HG02938 (cell line): Measurements from ENCODE around the gene CREB3L4.
"Not testable (repeated sequence)": the region's sequence is repeated elsewhere in the genome, so short reads cannot be mapped to it uniquely, and the experiment has no call there.

Experiments
- ATAC-seq: cut with Tn5 transposase; IDR thresholded peaks from one replicate; pipeline ENCODE4 v1.9.1; 2021; ENCODE audit warnings: mild to moderate bottlenecking, moderate library complexity; ENCODE audit not compliant: unreplicated experiment

Gene CREB3L4

GRCh38 chr1:153984123-153984894 is 16.6 kb downstream of the CREB3L4 start:
- ATAC-seq: no peak

- ATAC-seq: no peak
Measured at GRCh38 chr1:153985341-153985912, 17.7 kb downstream of the CREB3L4 start.

GRCh38 chr1:153985941-153986761 is 18.4 kb downstream of the CREB3L4 start, which contains the start of gene RAB13:
TSS of gene RAB13 (minus strand) at chr1:153986339. CDS start at chr1:153986236, 103 bp downstream.
- ATAC-seq: no peak

GRCh38 chr1:153987621-153988020 is 19.9 kb downstream of the CREB3L4 start:
- ATAC-seq: no peak

- ATAC-seq: peak; percentile 57
Measured at GRCh38 chr1:153990468-153991150, 22.9 kb downstream of the CREB3L4 start, which contains the start of gene RPS27. TSS of gene RPS27 (plus strand) at chr1:153990762. CDS start at chr1:153990797, 35 bp downstream.

- ATAC-seq: no peak
Measured at GRCh38 chr1:153991151-153991630, 23.5 kb downstream of the CREB3L4 start.

GRCh38 chr1:153991806-153992205 is 24.1 kb downstream of the CREB3L4 start:
- no peak for ATAC-seq

GRCh38 chr1:153995202-153995601 is 27.5 kb downstream of the CREB3L4 start:
- no peak for ATAC-seq

- no peak for ATAC-seq
Measured at GRCh38 chr1:153995640-153996039, 27.9 kb downstream of the CREB3L4 start.

GRCh38 chr1:153996882-153997281 is 29.2 kb downstream of the CREB3L4 start:
- ATAC-seq: not testable (repeated sequence)

GRCh38 chr1:154000420-154000819 is 32.7 kb downstream of the CREB3L4 start:
- ATAC-seq: no peak

- ATAC-seq: no peak
Measured at GRCh38 chr1:154006136-154006535, 38.4 kb downstream of the CREB3L4 start.

- ATAC-seq: no peak
Measured at GRCh38 chr1:154012129-154012528, 44.4 kb downstream of the CREB3L4 start.

GRCh38 chr1:154012543-154012942 is 44.8 kb downstream of the CREB3L4 start:
- not testable (repeated sequence) for ATAC-seq

- no peak for ATAC-seq
Measured at GRCh38 chr1:154014154-154014907, 46.6 kb downstream of the CREB3L4 start.

- ATAC-seq: no peak
Measured at GRCh38 chr1:154019269-154019668, 51.6 kb downstream of the CREB3L4 start.

- no peak for ATAC-seq
Measured at GRCh38 chr1:154019940-154020339, 52.2 kb downstream of the CREB3L4 start.
